Glutamatergic neuron (in vitro differentiated cells): Measurements from ENCODE around the gene CHST4. TPM values are rescaled to one million over a fixed set of nuclear protein-coding genes. Genes with fewer than 3 reads are reported as not detected.

ENCODE experiments used
- DNase-seq: peaks from one replicate; pipeline ENCODE4 v3.0.0; 2022
- H3K27ac Mint-ChIP-seq: one replicate; pipeline ENCODE4 v1.8.0; 2020; ENCODE audit warnings: mild to moderate bottlenecking, mixed read lengths, inconsistent platforms; ENCODE audit not compliant: unreplicated experiment
- H3K27me3 Mint-ChIP-seq: one replicate; pipeline ENCODE4 v1.8.0; 2020; ENCODE audit warnings: mild to moderate bottlenecking, moderate library complexity, mixed read lengths, inconsistent platforms; ENCODE audit not compliant: unreplicated experiment
- H3K36me3 Mint-ChIP-seq: one replicate; pipeline ENCODE4 v1.8.0; 2020; ENCODE audit warnings: mild to moderate bottlenecking, mixed read lengths, inconsistent platforms; ENCODE audit not compliant: unreplicated experiment
- H3K4me1 Mint-ChIP-seq: one replicate; pipeline ENCODE4 v1.8.0; 2020; ENCODE audit warnings: mild to moderate bottlenecking, low read depth, mixed read lengths, inconsistent platforms; ENCODE audit not compliant: unreplicated experiment
- H3K4me3 Mint-ChIP-seq: one replicate; pipeline ENCODE4 v1.8.0; 2020; ENCODE audit warnings: mild to moderate bottlenecking, mixed read lengths, inconsistent platforms; ENCODE audit not compliant: unreplicated experiment
- H3K9me3 Mint-ChIP-seq: one replicate; pipeline ENCODE4 v1.8.0; 2020; ENCODE audit warnings: mild to moderate bottlenecking, moderate library complexity, mixed read lengths, inconsistent platforms; ENCODE audit not compliant: unreplicated experiment
- CTCF ChIP-seq: fragments of 200-600 bp; sonication (generic); IDR thresholded peaks from one replicate; pipeline ENCODE4 v1.5.0; 2021; ENCODE audit not compliant: partially characterized antibody, unreplicated experiment
- long read RNA-seq: library from polyadenylated mRNA; unstranded; transcript quantifications from one replicate; pipeline ENCODE4 v2.0.0, GENCODE V29; 2020; ENCODE audit not compliant: unreplicated experiment
- total RNA-seq: library from RNA; stranded (reverse); fragmentation: NEBNext Ultra II Directional; extraction: Animal tissue kit (Norgen Biotek cat#: 25700); gene quantifications from one replicate; pipeline ENCODE4 v1.2.1, GENCODE V29; 2021; ENCODE audit not compliant: unreplicated experiment

CHST4 gene
- not detected for total RNA-seq
- long read RNA-seq: 0 reads

DNA sequence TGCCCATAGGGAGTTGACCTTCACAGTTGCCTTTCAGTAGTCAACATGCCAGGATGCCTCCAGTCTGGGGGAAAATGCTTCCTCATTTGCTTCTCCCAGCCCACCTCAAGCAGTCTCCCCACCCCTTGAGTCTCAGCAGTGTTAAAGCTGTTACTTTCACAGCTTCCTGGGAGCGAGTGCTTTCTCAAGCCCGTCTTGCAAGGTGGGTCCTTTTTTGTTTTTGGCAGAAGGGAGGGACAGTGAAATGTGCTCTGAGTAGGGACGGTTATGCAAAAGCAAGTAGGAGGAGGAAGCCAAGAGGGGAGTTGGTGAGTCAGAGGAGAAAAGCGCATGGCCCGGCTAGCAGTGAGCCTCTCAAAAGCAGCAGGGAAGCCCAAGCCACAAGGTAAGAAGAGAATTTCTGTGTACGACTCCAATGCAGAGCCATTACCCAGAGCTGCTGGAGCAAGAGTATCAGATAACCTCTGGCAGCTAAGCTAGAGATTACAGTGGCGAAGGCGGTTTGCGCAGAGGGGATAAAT, at the start of gene CHST4:
TSS of gene CHST4 (plus strand) at position 316 of the 521 bp plus-strand sequence. CDS start 10,252 bp downstream, outside the sequence.
- H3K27me3 Mint-ChIP-seq: peaks cover 6% of the 10 kb centered on the region
- DNase-seq: no peak
- peaks cover 3% of the 10 kb centered on the region for H3K9me3 Mint-ChIP-seq
- H3K4me3 Mint-ChIP-seq: peak within 1 kb of the TSS; percentile 40
- H3K27ac Mint-ChIP-seq: no peak within 1 kb of the TSS
- TF ChIP-seq CTCF: no peak
- H3K36me3 Mint-ChIP-seq: no peaks in the 10 kb centered on the region
- peaks cover 4% of the 10 kb centered on the region for H3K4me1 Mint-ChIP-seq

DNA sequence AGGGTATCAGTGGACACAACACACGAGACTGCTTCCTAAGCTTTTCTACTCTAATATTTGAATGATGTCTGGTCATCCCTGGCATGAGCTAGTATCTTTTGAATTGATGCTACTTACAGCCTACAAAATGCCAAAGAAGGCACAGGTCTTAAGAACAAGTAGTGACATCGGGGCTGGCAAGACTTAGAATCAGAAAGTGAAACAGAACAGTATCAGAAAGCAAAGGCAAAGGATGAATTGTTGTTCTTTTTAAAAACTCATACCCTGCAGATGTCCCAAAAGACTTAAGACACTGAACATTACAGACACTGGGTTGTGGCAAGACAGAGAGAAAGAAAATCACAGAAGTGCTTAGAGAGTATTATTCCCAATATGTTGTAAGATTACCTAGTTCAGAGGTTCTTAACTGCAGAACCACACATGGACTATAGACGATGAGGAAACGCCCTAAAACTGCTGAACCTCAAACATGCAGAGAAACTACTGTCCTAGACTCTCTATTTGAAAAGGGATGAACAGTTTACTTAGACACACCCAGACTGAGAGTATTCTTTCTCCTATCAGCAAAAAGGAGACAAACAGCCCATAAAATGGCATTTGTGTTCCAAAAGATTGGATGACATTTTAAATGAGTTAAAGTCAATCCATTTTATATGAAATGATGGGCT, 49.6 kb upstream of the CHST4 start:
- Mint-ChIP-seq H3K27ac (no peak overlapping the region), H3K27me3 (peaks cover 1% of the 10 kb centered on the region), H3K4me3 (no peak overlapping the region), H3K9me3 (no peaks in the 10 kb centered on the region), H3K4me1 (no peaks in the 10 kb centered on the region), H3K36me3 (peaks cover 8% of the 10 kb centered on the region)
- TF ChIP-seq CTCF: no peak
- no peak for DNase-seq

DNA sequence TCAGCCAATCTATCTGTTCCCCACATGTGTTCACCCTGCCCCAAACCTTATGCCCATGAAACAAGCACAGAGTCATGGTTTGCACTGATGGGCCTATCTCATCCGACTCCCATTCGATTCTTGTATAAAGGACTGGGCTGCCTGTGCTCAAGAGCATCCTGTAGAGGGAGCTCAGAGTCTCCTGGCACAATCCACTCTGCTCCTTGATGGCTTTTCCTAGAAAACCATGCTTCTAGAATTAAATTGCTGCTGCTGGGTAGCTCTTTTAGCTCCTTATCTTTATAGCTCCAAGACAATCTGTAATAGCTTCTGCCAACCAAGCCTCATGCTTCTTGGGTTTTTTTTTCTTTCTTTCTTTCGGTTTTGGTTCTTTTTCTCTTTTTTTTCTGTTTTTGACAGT, 46.8 kb upstream of the CHST4 start:
- H3K36me3 Mint-ChIP-seq: peaks cover 8% of the 10 kb centered on the region
- no peak for DNase-seq
- H3K27me3 Mint-ChIP-seq: peaks cover 1% of the 10 kb centered on the region
- no peak overlapping the region for H3K27ac Mint-ChIP-seq
- peaks cover 2% of the 10 kb centered on the region for H3K9me3 Mint-ChIP-seq
- peak; percentile 41 for TF ChIP-seq CTCF
- H3K4me3 Mint-ChIP-seq: no peak overlapping the region
- peaks cover 4% of the 10 kb centered on the region for H3K4me1 Mint-ChIP-seq

DNA sequence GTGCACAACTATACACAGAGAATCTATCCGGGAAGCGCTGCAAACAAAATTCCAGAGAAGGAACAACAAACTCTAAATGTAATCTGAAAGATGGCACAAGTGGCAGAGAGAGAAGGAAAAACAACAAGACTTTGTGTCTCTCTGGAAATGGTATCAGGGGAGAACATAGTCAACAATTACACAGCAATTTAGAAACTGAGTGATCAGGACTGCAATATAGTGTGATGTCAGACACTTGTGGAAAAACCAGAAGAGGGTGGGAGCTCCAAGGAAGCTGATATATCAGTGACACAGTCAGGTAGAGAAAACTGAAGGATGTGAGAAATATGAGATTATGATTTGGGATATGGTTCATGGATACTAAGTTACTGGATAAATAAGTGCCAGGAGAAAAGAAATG, 45.3 kb upstream of the CHST4 start:
- H3K9me3 Mint-ChIP-seq: peaks cover 2% of the 10 kb centered on the region
- no peak for DNase-seq
- peaks cover 4% of the 10 kb centered on the region for H3K4me1 Mint-ChIP-seq
- H3K27me3 Mint-ChIP-seq: peaks cover 1% of the 10 kb centered on the region
- no peak for TF ChIP-seq CTCF
- H3K27ac Mint-ChIP-seq: no peak overlapping the region
- H3K4me3 Mint-ChIP-seq: no peak overlapping the region
- peaks cover 8% of the 10 kb centered on the region for H3K36me3 Mint-ChIP-seq

DNA sequence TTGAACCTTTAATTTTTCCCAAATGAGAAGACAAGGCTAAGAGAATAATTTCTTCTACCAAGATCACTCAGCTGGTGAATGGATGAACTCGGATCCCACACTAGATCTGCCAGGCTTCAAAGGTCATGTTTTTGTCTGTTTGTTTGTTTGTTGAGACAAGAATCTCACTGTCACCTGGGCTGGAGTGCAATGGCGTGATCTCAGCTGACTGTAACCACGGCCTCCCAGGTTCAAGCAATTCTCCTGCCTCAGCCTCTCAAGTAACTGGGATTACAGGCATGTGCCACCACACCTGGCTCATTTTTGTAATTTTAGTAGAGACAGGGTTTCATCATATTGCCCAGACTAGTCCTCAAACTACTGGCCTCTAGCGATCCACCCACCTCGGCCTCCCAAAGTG, 43.7 kb upstream of the CHST4 start:
- no peak for TF ChIP-seq CTCF

More for the DNA sequence above, 43.7 kb upstream of the CHST4 start:
- Mint-ChIP-seq H3K9me3 (peaks cover 4% of the 10 kb centered on the region), H3K36me3 (no peaks in the 10 kb centered on the region), H3K27ac (no peak overlapping the region), H3K4me3 (no peak overlapping the region), H3K4me1 (peaks cover 4% of the 10 kb centered on the region), H3K27me3 (peaks cover 3% of the 10 kb centered on the region)
- no peak for DNase-seq
